Measurements from ENCODE around the gene PALLD.

PALLD gene

GRCh38 chr4:168743131-168743530 is 246.3 kb downstream of the PALLD start:
- Histone ChIP-seq H3K4me1 (peaks cover 0 to 9% (median 3%) of the 10 kb centered on the region in 10 experiments; a peak in 3 of 20 replicates), H3K4me3 (no peak overlapping the region), H3K27ac (no peak overlapping the region), H3K9me3 (replicated peaks in 1 of 11) (no peaks in the 10 kb centered on the region), H3K9ac (no peak overlapping the region), H3K36me3 (no peaks in the 10 kb centered on the region), H3K4me2 (no peak overlapping the region), H4K20me1 (no peaks in the 10 kb centered on the region), H3K27me3 (no peaks in the 10 kb centered on the region)
- no peak for TF ChIP-seq Cebpa-rat (IDR thresholded peaks at IDR 0.05)

- TF ChIP-seq Cebpa-rat (IDR thresholded peaks at IDR 0.05) = no peak
- Histone ChIP-seq H4K20me1 (no peaks in the 10 kb centered on the region), H3K4me3 (no peak overlapping the region), H3K27ac (no peak overlapping the region), H3K27me3 (no peaks in the 10 kb centered on the region), H3K36me3 (no peaks in the 10 kb centered on the region), H3K9me3 (replicated peaks in 1 of 11) (peaks cover 0 to 3% (median 0%) of the 10 kb centered on the region in 11 experiments; a peak in 1 of 22 replicates), H3K4me1 (peaks cover 0 to 9% (median 3%) of the 10 kb centered on the region in 10 experiments; a peak in 3 of 20 replicates), H3K9ac (no peak overlapping the region), H3K4me2 (no peak overlapping the region)
Measured at GRCh38 chr4:168743601-168744000, 246.7 kb downstream of the PALLD start.

- Histone ChIP-seq H3K4me3 (no peak overlapping the region), H4K20me1 (no peaks in the 10 kb centered on the region), H3K4me1 (peaks cover 0 to 9% (median 3%) of the 10 kb centered on the region in 10 experiments; a peak in 3 of 20 replicates), H3K27me3 (no peaks in the 10 kb centered on the region), H3K4me2 (no peak overlapping the region), H3K9ac (no peak overlapping the region), H3K9me3 (replicated peaks in 1 of 11) (peaks cover 0 to 5% (median 0%) of the 10 kb centered on the region in 11 experiments; a peak in 1 of 22 replicates), H3K36me3 (no peaks in the 10 kb centered on the region), H3K27ac (no peak overlapping the region)
- TF ChIP-seq Cebpa-rat (IDR thresholded peaks at IDR 0.05) = no peak
Measured at GRCh38 chr4:168744021-168744420, 247.2 kb downstream of the PALLD start.

GRCh38 chr4:168748807-168749206 is 252.0 kb downstream of the PALLD start:
- H3K27me3 ChIP-seq = no peaks in the 10 kb centered on the region
- no peaks in the 10 kb centered on the region for H3K4me1 ChIP-seq
- H4K20me1 ChIP-seq = no peaks in the 10 kb centered on the region
- no peak overlapping the region for H3K27ac ChIP-seq
- no peak overlapping the region for H3K9ac ChIP-seq
- H3K4me3 ChIP-seq = no peak overlapping the region
- 0 out of 22 replicates have a peak, but pooled peaks cover 0 to 4% (median 0%) of the 10 kb centered on the region in 11 experiments for H3K36me3 ChIP-seq
- H3K9me3 ChIP-seq (replicated peaks in 1 of 11) = peaks cover 0 to 5% (median 0%) of the 10 kb centered on the region in 11 experiments; a peak in 1 of 22 replicates
- no peak for TF ChIP-seq Cebpa-rat (IDR thresholded peaks at IDR 0.05)
- H3K4me2 ChIP-seq = no peak overlapping the region

GRCh38 chr4:168751263-168752225 is 254.7 kb downstream of the PALLD start:
- no peak overlapping the region for H3K4me2 ChIP-seq
- no peak for TF ChIP-seq Cebpa-rat (IDR thresholded peaks at IDR 0.05)
- H3K27ac ChIP-seq = no peak overlapping the region
- H3K9ac ChIP-seq = no peak overlapping the region
- H3K9me3 ChIP-seq (replicated peaks in 1 of 11) = peaks cover 0 to 5% (median 0%) of the 10 kb centered on the region in 11 experiments; a peak in 1 of 22 replicates
- H3K4me1 ChIP-seq = peaks cover 0 to 12% (median 0%) of the 10 kb centered on the region in 10 experiments; a peak in 2 of 20 replicates
- no peaks in the 10 kb centered on the region for H4K20me1 ChIP-seq
- H3K27me3 ChIP-seq = no peaks in the 10 kb centered on the region
- H3K36me3 ChIP-seq = 0 out of 22 replicates have a peak, but pooled peaks cover 0 to 4% (median 0%) of the 10 kb centered on the region in 11 experiments
- H3K4me3 ChIP-seq = no peak overlapping the region

GRCh38 chr4:168755598-168756477 is 259.0 kb downstream of the PALLD start:
- H3K27ac ChIP-seq = no peak overlapping the region
- H3K4me1 ChIP-seq = peaks cover 0 to 34% (median 6%) of the 10 kb centered on the region in 10 experiments; a peak in 9 of 20 replicates
- no peaks in the 10 kb centered on the region for H4K20me1 ChIP-seq
- 0 out of 22 replicates have a peak overlapping the region, but pooled peaks of 1 of the 11 experiments have one; percentile 2 for H3K4me2 ChIP-seq
- H3K27me3 ChIP-seq = no peaks in the 10 kb centered on the region
- TF ChIP-seq Cebpa-rat (IDR thresholded peaks at IDR 0.05) = no peak
- no peaks in the 10 kb centered on the region for H3K9me3 ChIP-seq (replicated peaks in 1 of 11)
- no peak overlapping the region for H3K4me3 ChIP-seq
- no peak overlapping the region for H3K9ac ChIP-seq
- 0 out of 22 replicates have a peak, but pooled peaks cover 0 to 4% (median 0%) of the 10 kb centered on the region in 11 experiments for H3K36me3 ChIP-seq

GRCh38 chr4:168757500-168757899 is 260.6 kb downstream of the PALLD start:
- peaks cover 0 to 34% (median 6%) of the 10 kb centered on the region in 10 experiments; a peak in 9 of 20 replicates for H3K4me1 ChIP-seq
- no peak overlapping the region for H3K4me2 ChIP-seq
- H3K27ac ChIP-seq = no peak overlapping the region
- H3K27me3 ChIP-seq = no peaks in the 10 kb centered on the region
- no peak for TF ChIP-seq Cebpa-rat (IDR thresholded peaks at IDR 0.05)
- H3K4me3 ChIP-seq = no peak overlapping the region
- H4K20me1 ChIP-seq = no peaks in the 10 kb centered on the region
- H3K9me3 ChIP-seq (replicated peaks in 1 of 11) = no peaks in the 10 kb centered on the region
- 0 out of 22 replicates have a peak, but pooled peaks cover 0 to 4% (median 0%) of the 10 kb centered on the region in 11 experiments for H3K36me3 ChIP-seq
- H3K9ac ChIP-seq = no peak overlapping the region

GRCh38 chr4:168758351-168758876 is 261.6 kb downstream of the PALLD start:
- H3K9me3 ChIP-seq (replicated peaks in 1 of 11) = no peaks in the 10 kb centered on the region
- H3K36me3 ChIP-seq = 0 out of 22 replicates have a peak, but pooled peaks cover 0 to 4% (median 0%) of the 10 kb centered on the region in 11 experiments
- H4K20me1 ChIP-seq = no peaks in the 10 kb centered on the region
- TF ChIP-seq Cebpa-rat (IDR thresholded peaks at IDR 0.05) = no peak
- H3K4me2 ChIP-seq = no peak overlapping the region
- no peak overlapping the region for H3K27ac ChIP-seq
- peaks cover 0 to 34% (median 6%) of the 10 kb centered on the region in 10 experiments; a peak in 9 of 20 replicates for H3K4me1 ChIP-seq
- H3K27me3 ChIP-seq = no peaks in the 10 kb centered on the region
- no peak overlapping the region for H3K9ac ChIP-seq
- no peak overlapping the region for H3K4me3 ChIP-seq

Measured in BLaER1 treated with 17β-estradiol and CSF1 and Interleukin-3, amounts not matched to agents 10 nM and 100 nM (cell line).